H1 (cell line): ENCODE results near the gene GLCE. TPM values are rescaled to one million over a fixed set of nuclear protein-coding genes. Genes with fewer than 3 reads are reported as not detected.

Experiments used
- CTCF ChIA-PET: fragments of 300-600 bp; sonication (Branson Sonifier 250); formaldehyde crosslinking; loops from one replicate; lab custom pipeline; 2021; ENCODE audit not compliant: partially characterized antibody; lab: Charles Lee
- POLR2A ChIA-PET: fragments of 300-600 bp; sonication (Branson Sonifier 250); formaldehyde crosslinking; loops from one replicate; lab custom pipeline; 2021; ENCODE audit warnings: inconsistent platforms; ENCODE audit not compliant: partially characterized antibody; lab: Charles Lee
- DNase-seq, 2 experiments: peaks; one replicate each; pipeline versions ENCODE4 v3.0.0 to v3.0.0-alpha.2; 2010 to 2022; ENCODE audit warnings: low spot score in 2 of 2, low read depth in 1 of 2, mixed read lengths in 1 of 2
- FAIRE-seq: peaks from 2 replicates; lab custom pipeline; 2011; peaks lifted over from hg19 to GRCh38; lab: Jason Lieb, UNC
- H2AFZ ChIP-seq: 2 replicates; pipeline ENCODE4 v1.8.1; 2012; ENCODE audit warnings: low read length, inconsistent platforms
- H2AK5ac ChIP-seq: 2 replicates; pipeline ENCODE4 v1.6.1; 2013; ENCODE audit warnings: low read depth, low read length
- H2BK120ac ChIP-seq: replicated peaks from 2 replicates; pipeline ENCODE3; 2013; ENCODE audit warnings: low read depth, low read length, inconsistent platforms
- H2BK12ac ChIP-seq: 2 replicates; pipeline ENCODE4 v1.6.1; 2013; ENCODE audit warnings: low read depth, low read length
- H2BK15ac ChIP-seq: 2 replicates; pipeline ENCODE4 v1.6.1; 2013; ENCODE audit warnings: low read length
- H2BK20ac ChIP-seq: 2 replicates; pipeline ENCODE4 v1.6.1; 2013; ENCODE audit warnings: low read length
- H2BK5ac ChIP-seq: 2 replicates; pipeline ENCODE4 v1.6.1; 2013; ENCODE audit warnings: low read depth, low read length
- H3K14ac ChIP-seq: 2 replicates; pipeline ENCODE4 v1.6.1; 2013; ENCODE audit warnings: inconsistent platforms; ENCODE audit not compliant: insufficient read length
- H3K18ac ChIP-seq: 2 replicates; pipeline ENCODE4 v1.6.1; 2013; ENCODE audit warnings: low read length; ENCODE audit errors: extremely low read depth
- H3K23ac ChIP-seq: 2 replicates; pipeline ENCODE4 v1.6.1; 2013; ENCODE audit warnings: inconsistent platforms; ENCODE audit not compliant: insufficient read length
- H3K23me2 ChIP-seq: 2 replicates; pipeline ENCODE4 v1.6.1; 2013; ENCODE audit warnings: low read depth, low read length
- H3K27ac ChIP-seq: 2 replicates; pipeline ENCODE4 v1.6.1; 2011; ENCODE audit warnings: low read depth, low read length, inconsistent platforms
- H3K27me3 ChIP-seq, 4 experiments: replicated peaks in 1 of 4; 1 replicate in 1 of 4; 2 replicates in 3 of 4; pipeline versions ENCODE4 v1.6.1 to v1.8.1; 2011 to 2013; ENCODE audit warnings: low read length in 3 of 4, mild to moderate bottlenecking in 3 of 4, inconsistent platforms in 2 of 4, mixed read lengths in 2 of 4, moderate library complexity in 1 of 4; ENCODE audit not compliant: control insufficient read depth in 3 of 4, insufficient read depth in 3 of 4; ENCODE audit errors: extremely low read depth in 1 of 4
- H3K36me3 ChIP-seq, 4 experiments: 2 replicates each; pipeline versions ENCODE4 v1.6.1 to v1.8.1; 2011 to 2013; ENCODE audit warnings: mild to moderate bottlenecking in 4 of 4, low read length in 3 of 4, moderate library complexity in 2 of 4, control low read depth in 1 of 4, inconsistent platforms in 1 of 4; ENCODE audit not compliant: insufficient read depth in 4 of 4, control insufficient read depth in 2 of 4
- H3K4ac ChIP-seq: replicated peaks from 2 replicates; pipeline ENCODE3; 2013; ENCODE audit warnings: low read length, low read depth, mixed read lengths, inconsistent platforms; ENCODE audit not compliant: insufficient read length
- H3K4me1 ChIP-seq, 4 experiments: replicated peaks in 1 of 4; 1 replicate in 1 of 4; 2 replicates in 3 of 4; pipeline versions ENCODE4 v1.6.1 to v1.8.1; 2011 to 2013; ENCODE audit warnings: low read length in 3 of 4, inconsistent platforms in 2 of 4, mixed read lengths in 1 of 4; ENCODE audit not compliant: insufficient read depth in 4 of 4, control insufficient read depth in 3 of 4
- H3K4me2 ChIP-seq, 2 experiments: 2 replicates each; pipeline versions ENCODE4 v1.6.1 to v1.8.1; 2011 to 2013; ENCODE audit warnings: low read depth in 2 of 2, low read length in 2 of 2, control low read depth in 1 of 2, inconsistent platforms in 1 of 2, mild to moderate bottlenecking in 1 of 2; ENCODE audit not compliant: insufficient read depth in 1 of 2
- H3K4me3 ChIP-seq, 4 experiments: fragments of 200-600, 300-600 bp in 1 of 4; sonication (generic), shearing (Covaris generic), sonication (Bioruptor Twin) in 1 of 4; 2 replicates each; pipeline versions ENCODE4 v1.5.1 to v1.8.1; 2011 to 2016; ENCODE audit warnings: low read length in 4 of 4, low read depth in 3 of 4, control low read depth in 2 of 4, inconsistent platforms in 2 of 4, mild to moderate bottlenecking in 2 of 4, mixed read lengths in 1 of 4, moderate library complexity in 1 of 4; ENCODE audit not compliant: insufficient read depth in 2 of 4; ENCODE audit errors: extremely low read depth in 1 of 4
- H3K56ac ChIP-seq: replicated peaks from 2 replicates; pipeline ENCODE3; 2013; ENCODE audit warnings: low read depth, mild to moderate bottlenecking, mixed read lengths, low read length, inconsistent platforms; ENCODE audit not compliant: insufficient read length
- H3K79me1 ChIP-seq: 2 replicates; pipeline ENCODE4 v1.6.1; 2013; ENCODE audit warnings: low read depth, low read length, control low read depth
- H3K79me2 ChIP-seq, 2 experiments: 2 replicates each; pipeline versions ENCODE4 v1.6.1 to v1.8.1; 2012 to 2013; ENCODE audit warnings: low read length in 2 of 2, mild to moderate bottlenecking in 2 of 2, inconsistent platforms in 1 of 2; ENCODE audit not compliant: insufficient read depth in 2 of 2, control insufficient read depth in 1 of 2
- H3K9ac ChIP-seq, 4 experiments: replicated peaks in 1 of 4; 1 replicate in 1 of 4; 2 replicates in 3 of 4; pipeline versions ENCODE4 v1.6.1 to v1.8.1; 2011 to 2013; ENCODE audit warnings: low read depth in 3 of 4, low read length in 3 of 4, control low read depth in 2 of 4, mild to moderate bottlenecking in 2 of 4, moderate library complexity in 2 of 4, inconsistent platforms in 1 of 4; ENCODE audit errors: extremely low read depth in 1 of 4
- H3K9me3 ChIP-seq, 2 experiments: 2 replicates each; pipeline versions ENCODE4 v1.6.1 to v1.8.1; 2012 to 2013; ENCODE audit warnings: mild to moderate bottlenecking in 2 of 2, moderate library complexity in 2 of 2, control low read depth in 1 of 2, inconsistent platforms in 1 of 2, low read depth in 1 of 2, low read length in 1 of 2, mixed read lengths in 1 of 2; ENCODE audit not compliant: insufficient read depth in 2 of 2
- H4K20me1 ChIP-seq, 2 experiments: replicated peaks in 1 of 2; 2 replicates each; pipeline versions ENCODE3 to v1.8.1; 2011 to 2013; ENCODE audit warnings: inconsistent platforms in 2 of 2, low read length in 2 of 2, mild to moderate bottlenecking in 1 of 2; ENCODE audit not compliant: insufficient read depth in 2 of 2, control insufficient read depth in 1 of 2
- H4K5ac ChIP-seq: 2 replicates; pipeline ENCODE4 v1.6.1; 2013; ENCODE audit warnings: low read length, low read depth, mixed read lengths, inconsistent platforms; ENCODE audit not compliant: insufficient read length
- H4K8ac ChIP-seq: 2 replicates; pipeline ENCODE4 v1.8.0; 2013; ENCODE audit warnings: mild to moderate bottlenecking, moderate library complexity, low read length, inconsistent platforms; ENCODE audit not compliant: insufficient read depth; ENCODE audit errors: extremely low read depth
- H4K91ac ChIP-seq: replicated peaks from 2 replicates; pipeline ENCODE3; 2013; ENCODE audit warnings: low read length, mixed read lengths, inconsistent platforms; ENCODE audit not compliant: insufficient read length
- ASH2L ChIP-seq: fragments of 200-600, 300-600 bp; sonication (generic); IDR thresholded peaks from one replicate; pipeline ENCODE4 v1.7.1; 2017; ENCODE audit warnings: low read length
- BCL11A ChIP-seq, 2 experiments: IDR thresholded peaks; one replicate each; pipeline ENCODE4 v1.6.1; 2011; ENCODE audit warnings: low read depth in 2 of 2, low read length in 2 of 2, mild to moderate bottlenecking in 2 of 2
- EGR1 ChIP-seq: IDR thresholded peaks from 2 replicates; pipeline ENCODE4 v1.6.1; 2011; ENCODE audit warnings: low read depth, low read length, borderline replicate concordance
- EZH2 ChIP-seq: fragments of 200-600 bp; sonication (generic); IDR thresholded peaks from 2 replicates; pipeline ENCODE4 v1.7.1; 2012; ENCODE audit warnings: low read depth, mild to moderate bottlenecking, moderate library complexity, low read length, inconsistent platforms; ENCODE audit not compliant: severe bottlenecking
- HDAC2 ChIP-seq, 2 experiments: fragments of 300-600 bp in 1 of 2; sonication (generic) in 1 of 2; IDR thresholded peaks; 2 replicates each; pipeline ENCODE4 v1.6.1; 2011 to 2012; ENCODE audit warnings: low read depth in 2 of 2, low read length in 2 of 2, mild to moderate bottlenecking in 2 of 2, moderate library complexity in 2 of 2, borderline replicate concordance in 1 of 2, inconsistent platforms in 1 of 2
- JUN ChIP-seq: IDR thresholded peaks from 2 replicates; pipeline ENCODE4 v1.6.1; 2011; ENCODE audit warnings: low read depth, mild to moderate bottlenecking, improper control_type of control experiment, low read length
- PHF8 ChIP-seq: fragments of 200-600 bp; sonication (generic); conservative IDR thresholded peaks from 2 replicates; pipeline ENCODE4 v1.7.1; 2012; ENCODE audit warnings: low read depth, mild to moderate bottlenecking, inconsistent platforms, low read length, moderate library complexity
- RXRA ChIP-seq: IDR thresholded peaks from 2 replicates; pipeline ENCODE4 v1.6.1; 2011; ENCODE audit warnings: low read depth, mild to moderate bottlenecking, low read length, moderate library complexity; ENCODE audit not compliant: insufficient read depth
- SIN3A ChIP-seq, 2 experiments: IDR thresholded peaks in 1 of 2; conservative IDR thresholded peaks in 1 of 2; 2 replicates each; pipeline ENCODE4 v1.6.1; 2011 to 2012; ENCODE audit warnings: low read length in 2 of 2, improper control_type of control experiment in 1 of 2, low read depth in 1 of 2, mild to moderate bottlenecking in 1 of 2
- TAF1 ChIP-seq: IDR thresholded peaks from 2 replicates; pipeline ENCODE4 v1.6.1; 2011; ENCODE audit warnings: mild to moderate bottlenecking, low read depth, low read length
- TCF12 ChIP-seq: IDR thresholded peaks from 2 replicates; pipeline ENCODE4 v1.6.1; 2011; ENCODE audit warnings: low read depth, mild to moderate bottlenecking, low read length
- WGBS, 2 experiments: shearing (Covaris generic) in 1 of 2; methylation state at CpG; one replicate each; pipeline versions ENCODE4 v1.1.6 to v1.1.7; 2013 to 2015; ENCODE audit warnings: low lambda C conversion rate in 2 of 2, mixed read lengths in 2 of 2, inconsistent platforms in 1 of 2, low coverage in 1 of 2, missing lambda C conversion rate in 1 of 2; ENCODE audit not compliant: insufficient replicate concordance in 2 of 2, insufficient coverage in 1 of 2, insufficient read length in 1 of 2; ENCODE audit errors: extremely low coverage in 1 of 2, missing lambda C conversion rate in 1 of 2; 5-methylcytosine and 5-hydroxymethylcytosine counted together
- polyA plus RNA-seq, 7 experiments: library from polyadenylated mRNA; depleted of rRNA in 3 of 7; stranded (reverse) in 5 of 7; unstranded in 2 of 7; fragments of >200 nt in 5 of 7; fragments of 200-250 nt in 2 of 7; gene quantifications; 1 replicate in 5 of 7; 2 replicates in 1 of 7; 4 replicates in 1 of 7; pipeline versions ENCODE4 v1.2.1 to v1.2.3, GENCODE V29; 2011 to 2013; ENCODE audit warnings: missing spikeins in 2 of 7, mixed read lengths in 2 of 7
- total RNA-seq: library from RNA; stranded (reverse); fragmentation: NEBNext Ultra II Directional; extraction: Animal tissue kit (Norgen Biotek cat#: 25700); gene quantifications from 2 replicates; pipeline ENCODE4 v1.2.1, GENCODE V29; 2021

GLCE gene
- total and polyA plus RNA-seq, 2 of the 8 experiments (the other 6 are each of a cell fraction or from before 2014, with no cell fraction given): 17.1 to 22.7 TPM

DNA sequence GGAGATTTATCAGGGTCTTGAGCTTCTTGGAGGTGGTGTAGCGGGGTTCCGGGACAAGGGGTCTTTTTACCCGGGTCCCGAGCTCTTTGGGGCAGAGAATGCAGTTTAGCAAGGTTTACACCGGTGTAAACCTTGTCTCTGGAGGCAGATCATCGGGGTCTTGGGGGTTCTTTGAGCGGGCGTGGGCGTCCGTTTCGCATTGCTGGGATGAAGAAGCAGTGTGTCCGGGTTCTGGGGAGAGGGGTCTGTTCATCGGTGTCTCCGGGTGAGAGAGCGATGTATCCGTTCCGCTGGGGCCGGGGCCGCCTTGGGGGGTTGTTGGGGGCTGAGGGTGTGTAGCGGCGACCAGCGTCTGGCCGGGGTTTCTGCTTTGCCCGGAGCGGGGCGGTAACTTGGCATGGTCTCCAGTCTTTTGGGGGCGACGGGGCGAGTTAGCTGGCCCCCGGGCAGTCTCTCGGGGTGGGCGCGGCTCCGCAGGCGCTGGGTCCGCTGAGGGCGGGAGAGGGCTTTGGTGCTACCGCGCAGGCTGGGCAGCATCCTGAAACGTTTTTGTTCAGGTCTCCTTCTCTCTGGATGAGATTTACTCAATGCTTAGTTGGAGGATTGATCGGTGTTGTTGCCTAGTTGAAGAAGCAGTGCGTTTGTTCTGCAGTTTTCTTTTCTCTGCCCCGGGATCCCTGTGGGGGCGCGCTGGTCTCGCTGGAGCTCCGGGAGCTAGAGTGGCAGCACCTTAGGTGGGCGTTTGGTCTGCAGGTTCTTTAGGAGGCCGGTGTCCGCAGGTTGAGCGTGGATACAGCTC is 843 bp downstream of the GLCE start:
- H2BK120ac ChIP-seq: no peak overlapping the region
- no peak overlapping the region for H3K14ac ChIP-seq
- ChIA-PET POLR2A (interaction anchor here (1.0 to 1.9 kb wide), 13 partner anchors 10 to 253 kb away, joined by 3 to 13 read pairs (median 3); partner anchors contain the start of gene KIF23), CTCF (interaction anchor here (0.8 to 1.8 kb wide), 13 partner anchors 10 to 231 kb away, joined by 3 to 5 read pairs (median 3); no protein-coding TSS in a partner anchor)
- peak overlapping the region; percentile 73 to 91 (median 88) for H3K4me3 ChIP-seq
- DNase-seq: peak in 1 of 2 experiments; percentile 59
- no peak overlapping the region for H3K18ac ChIP-seq
- no peak overlapping the region for H4K5ac ChIP-seq
- H4K91ac ChIP-seq: no peak overlapping the region
- no peak for FAIRE-seq
- H3K4me1 ChIP-seq: peaks cover 0 to 9% (median 2%) of the 10 kb centered on the region in 4 experiments; a peak in 4 of 7 replicates
- H3K23ac ChIP-seq: no peak overlapping the region
- no peak overlapping the region for H2BK15ac ChIP-seq
- peaks cover 0 to 51% of the 10 kb centered on the region in 2 experiments; a peak in 2 of 4 replicates for H3K79me2 ChIP-seq
- H2AK5ac ChIP-seq: no peak overlapping the region
- H2BK5ac ChIP-seq: no peak overlapping the region
- no peak overlapping the region for H2AFZ ChIP-seq
- H4K8ac ChIP-seq: peak overlapping the region; percentile 31; the same call in 1 of the 2 replicates
- H3K9ac ChIP-seq: peak overlapping the region in 3 of 4 experiments; percentile 64 to 86 (median 81); a peak in 6 of 7 replicates
- H3K27me3 ChIP-seq: no peaks in the 10 kb centered on the region; a peak in 2 of 7 replicates
- H3K36me3 ChIP-seq: no peaks in the 10 kb centered on the region
- H3K9me3 ChIP-seq: no peaks in the 10 kb centered on the region
- H4K20me1 ChIP-seq: peaks cover 10 to 14% of the 10 kb centered on the region in 2 experiments
- WGBS, 2 experiments: 3% methylated on average over 45 of the region's 51 CpGs; no CpG with 5 or more reads in 1 of the 2 experiments
- no peak overlapping the region for H3K4ac ChIP-seq
- H3K23me2 ChIP-seq: peaks cover 10% of the 10 kb centered on the region
- H2BK20ac ChIP-seq: no peak overlapping the region
- H3K4me2 ChIP-seq: peak overlapping the region; percentile 91 to 94
- H3K79me1 ChIP-seq: peaks cover 4% of the 10 kb centered on the region; the same call in 1 of the 2 replicates
- H3K56ac ChIP-seq: no peak overlapping the region
- H3K27ac ChIP-seq: no peak overlapping the region
- H2BK12ac ChIP-seq: no peak overlapping the region
- TF ChIP-seq PHF8: no peak
- no peak for TF ChIP-seq HDAC2 (IDR thresholded peaks at IDR 0.05; ENCODE audit: borderline replicate concordance in 1 of 2, low read depth in 2 of 2, low read length in 2 of 2)
- TF ChIP-seq EZH2: no peak
- TF ChIP-seq EGR1: 0 out of 2 replicates have a peak, but pooled peaks have one; percentile 5
- TF ChIP-seq ASH2L: peak; percentile 74
- TF ChIP-seq JUN: no peak
- no peak for TF ChIP-seq TCF12
- TF ChIP-seq BCL11A (IDR thresholded peaks at IDR 0.05; ENCODE audit: low read depth in 2 of 2, low read length in 2 of 2): no peak
- no peak for TF ChIP-seq RXRA
- TF ChIP-seq SIN3A (conservative IDR thresholded peaks at IDR 0.05 in 1 of 2, IDR thresholded peaks at IDR 0.05 in 1 of 2; ENCODE audit: low read depth in 1 of 2, low read length in 2 of 2): 0 out of 4 replicates have a peak, but pooled peaks of 1 of the 2 experiments have one; percentile 18
- TF ChIP-seq TAF1: no peak
